ENCODE data around the gene RAB11FIP3.
A peak's percentile ranks its signal among the peaks of the same experiment; 100 is the strongest.

RAB11FIP3 gene

GRCh38 chr16:565419-566330 is 140.2 kb downstream of the RAB11FIP3 start:
- FAIRE-seq: no peak
- no peak for DNase-seq (ENCODE audit: low spot score)

- DNase-seq (ENCODE audit: low spot score): peak; percentile 40
- peak; percentile 23 for FAIRE-seq
These were observed 141.3 kb downstream of the RAB11FIP3 start, which contains the start of gene NHLRC4 for GRCh38 chr16:566475-567372. Gene NHLRC4, plus strand, starts transcription at chr16:567005. Its CDS starts 1,043 bp downstream, at chr16:568048.

- FAIRE-seq: no peak
- DNase-seq (ENCODE audit: low spot score): no peak
These were observed 142.2 kb downstream of the RAB11FIP3 start for GRCh38 chr16:567373-568256.

- FAIRE-seq (no peak), DNase-seq (ENCODE audit: low spot score) (no peak)
These were observed 143.2 kb downstream of the RAB11FIP3 start for GRCh38 chr16:568401-569258.

GRCh38 chr16:569445-570254 is 144.2 kb downstream of the RAB11FIP3 start, which contains the start of gene PIGQ:
Gene PIGQ, plus strand, starts transcription at chr16:569968. Its CDS starts 4,107 bp downstream, at chr16:574075.
- DNase-seq (ENCODE audit: low spot score) (peak; percentile 90), FAIRE-seq (no peak)
